NCI-H1105 (cell line): ENCODE measurements around the gene RCN1.
"Not testable (repeated sequence)": the region's sequence is repeated elsewhere in the genome, so short reads cannot be mapped to it uniquely, and the experiment has no call there.

Experiments used
- DNase-seq: peaks from one replicate; lab custom pipeline; 2025; lab: John Stamatoyannopoulos, UW

Gene RCN1

GRCh38 chr11:32113200-32113919 lies 22.5 kb downstream of the RCN1 start:
- DNase-seq = no peak

- no peak for DNase-seq
Observed at GRCh38 chr11:32113920-32114203, 23.0 kb downstream of the RCN1 start.

GRCh38 chr11:32115446-32115845 lies 24.6 kb downstream of the RCN1 start:
- no peak for DNase-seq

- no peak for DNase-seq
Observed at GRCh38 chr11:32116668-32117067, 25.8 kb downstream of the RCN1 start.

DNA sequence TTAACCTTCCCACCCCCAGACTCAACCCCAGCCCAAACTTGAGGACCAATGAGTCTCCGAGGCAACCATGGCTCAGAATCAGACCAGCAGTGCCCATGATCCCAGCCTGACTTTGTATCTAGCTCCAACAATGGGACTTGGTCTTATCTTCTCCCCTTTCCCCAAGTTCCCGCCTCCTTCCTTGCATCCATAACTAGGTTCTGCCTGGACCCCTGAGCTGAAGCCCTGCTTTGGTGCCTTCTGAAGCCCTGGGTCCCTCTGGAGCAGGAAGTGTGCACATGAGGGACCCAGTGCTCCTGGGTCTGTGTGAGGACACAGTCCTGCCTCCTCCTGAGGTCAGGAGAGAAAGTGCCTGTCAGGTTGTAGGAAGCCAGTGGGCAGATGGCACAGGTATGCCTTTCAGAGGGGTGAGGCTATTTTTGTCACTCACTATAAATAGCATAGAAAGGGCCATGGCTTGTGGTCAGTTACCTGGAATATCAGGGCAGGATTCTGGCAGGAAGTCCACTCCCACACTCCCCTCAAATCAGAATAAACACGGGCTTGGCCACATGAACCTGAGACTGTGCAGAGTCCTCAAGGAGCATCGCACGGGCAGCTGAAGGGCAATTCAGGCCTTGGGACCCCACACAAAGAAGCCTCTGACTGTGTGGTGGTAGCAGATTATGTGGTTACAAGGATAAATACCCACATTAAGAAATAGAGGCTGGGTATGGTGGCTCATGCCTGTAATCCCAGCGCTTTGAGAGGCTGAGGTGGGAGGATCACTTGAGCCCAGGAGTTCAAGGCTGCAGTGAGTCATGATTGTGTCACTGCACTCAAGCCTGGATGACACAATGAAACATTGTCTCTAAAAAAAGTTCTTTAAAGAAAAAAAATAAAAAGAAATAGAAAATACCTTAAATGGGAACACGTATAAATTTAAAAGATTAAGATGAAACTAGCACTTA lies 27.4 kb downstream of the RCN1 start:
- DNase-seq = no peak

DNA sequence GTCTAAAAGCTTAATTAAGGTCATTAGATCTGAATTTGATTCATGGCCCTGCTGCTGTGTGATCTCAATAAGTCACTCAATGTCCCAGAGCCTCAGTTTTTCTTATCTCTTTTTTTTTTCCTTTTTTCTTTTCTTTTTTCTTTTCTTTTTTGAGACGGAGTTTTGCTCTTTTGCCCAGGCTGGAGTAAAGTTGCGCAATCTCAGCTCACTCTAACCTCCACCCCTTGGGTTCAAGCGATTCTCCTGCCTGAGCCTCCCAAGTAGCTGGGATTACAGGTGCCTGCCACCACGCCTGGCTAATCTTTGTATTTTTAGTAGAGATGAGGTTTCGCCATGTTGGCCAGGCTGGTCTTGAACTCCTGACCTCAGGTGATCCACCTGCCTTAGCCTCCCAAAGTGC lies 28.3 kb downstream of the RCN1 start:
- not testable (repeated sequence) for DNase-seq

DNA sequence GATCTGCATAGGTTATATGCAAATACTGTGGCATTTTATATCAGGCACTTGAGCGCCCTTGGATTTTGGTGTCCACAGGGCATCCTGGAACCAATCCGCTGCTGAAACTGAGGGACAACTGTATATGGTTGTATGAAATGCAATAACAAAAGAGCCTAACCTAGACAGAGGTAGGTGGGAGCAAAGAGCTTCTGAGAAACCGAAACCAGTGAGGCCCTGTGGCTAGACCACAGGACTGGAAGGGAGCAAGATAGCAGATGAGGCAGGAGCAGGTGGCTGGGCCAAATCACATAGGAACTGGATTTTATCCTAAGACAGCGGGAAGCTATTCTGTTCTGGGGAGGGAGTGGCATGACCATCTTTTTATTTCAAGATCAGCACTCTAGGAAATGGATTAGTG lies 30.1 kb downstream of the RCN1 start:
- DNase-seq = no peak

GRCh38 chr11:32122200-32122599 lies 31.3 kb downstream of the RCN1 start:
- no peak for DNase-seq

- no peak for DNase-seq
Observed at GRCh38 chr11:32131321-32131720, 40.4 kb downstream of the RCN1 start.

DNA sequence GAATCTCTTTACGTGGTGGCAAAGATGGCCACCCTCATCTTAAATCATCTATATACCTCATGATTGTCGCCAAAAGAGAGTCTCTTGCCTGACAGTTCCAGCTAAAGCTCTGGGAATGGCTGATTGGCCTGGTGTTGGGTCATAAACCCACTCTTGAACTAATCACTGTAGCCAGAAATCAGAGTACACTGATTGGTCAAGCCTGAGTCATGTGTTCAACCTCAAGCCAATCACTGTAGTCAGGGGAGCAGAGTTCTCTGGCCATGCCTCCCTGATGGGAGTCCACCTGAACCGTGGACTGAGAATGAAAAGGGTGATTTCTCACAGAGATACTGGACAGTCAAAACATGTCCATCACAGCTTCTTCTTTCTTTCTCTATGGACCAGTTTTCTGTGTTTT lies 45.8 kb downstream of the RCN1 start:
- DNase-seq = no peak

DNA sequence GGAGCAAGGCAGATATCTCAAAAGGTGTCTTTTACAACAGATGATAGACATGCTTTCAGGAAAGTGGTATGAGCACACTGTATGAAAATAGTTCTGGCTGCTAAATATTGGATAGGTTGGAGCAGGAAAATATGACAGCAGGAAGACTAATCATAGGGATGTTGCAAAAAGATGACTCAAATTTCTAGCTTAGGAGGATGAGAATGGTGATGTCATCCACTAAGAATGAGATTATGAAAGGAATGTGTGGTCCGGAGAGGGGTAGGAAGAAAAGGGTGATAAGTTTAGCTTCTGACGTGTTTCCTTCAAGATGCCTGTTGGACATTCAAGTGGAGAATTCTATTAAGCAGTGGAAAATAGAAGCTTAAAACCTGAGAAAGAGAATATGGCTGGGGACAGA lies 46.4 kb downstream of the RCN1 start:
- no peak for DNase-seq

DNA sequence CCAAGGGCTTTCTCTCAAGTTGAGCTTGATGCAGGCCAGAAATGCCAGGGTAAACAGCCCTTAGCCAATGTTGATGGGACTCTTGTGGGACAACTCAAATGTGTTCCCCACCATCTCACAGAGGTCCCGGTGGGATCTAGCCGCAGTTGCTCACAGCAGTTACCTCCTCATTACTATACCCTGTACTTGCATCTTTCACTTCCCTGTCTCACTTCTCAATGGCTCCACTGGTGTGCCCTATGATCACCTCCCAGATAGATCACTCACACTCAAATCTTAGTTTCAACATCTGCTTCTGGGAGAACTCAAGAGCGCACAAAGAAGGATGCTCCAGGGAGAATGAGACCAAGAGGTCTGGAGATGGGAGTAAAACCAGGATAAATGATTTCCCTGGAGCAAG lies 47.0 kb downstream of the RCN1 start:
- DNase-seq = no peak

DNA sequence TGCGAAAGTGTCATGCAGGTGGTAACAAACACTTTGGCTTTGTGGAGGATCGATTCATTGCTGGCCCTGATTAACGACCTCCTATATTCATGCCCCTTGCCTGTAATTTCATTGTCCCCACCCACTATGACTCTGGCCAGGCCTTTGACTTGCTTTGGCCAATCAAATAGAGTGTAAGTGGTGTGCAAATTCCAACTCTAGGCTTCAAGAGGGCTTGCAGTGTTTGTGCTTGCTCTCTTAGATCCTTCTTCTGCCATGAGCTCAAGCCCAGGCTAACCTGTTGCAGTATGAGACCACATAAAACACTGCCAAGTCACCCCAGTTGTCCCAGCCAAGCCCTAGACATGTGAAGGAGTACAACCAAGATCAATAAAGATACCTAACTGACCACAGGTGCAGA lies 48.0 kb downstream of the RCN1 start:
- no peak for DNase-seq

GRCh38 chr11:32139896-32140520 lies 49.1 kb downstream of the RCN1 start:
- DNase-seq = no peak

GRCh38 chr11:32141745-32142546 lies 51.1 kb downstream of the RCN1 start:
- DNase-seq = no peak

- DNase-seq = no peak
Observed at GRCh38 chr11:32143378-32143777, 52.5 kb downstream of the RCN1 start.

GRCh38 chr11:32145282-32145681 lies 54.4 kb downstream of the RCN1 start:
- DNase-seq = no peak

DNA sequence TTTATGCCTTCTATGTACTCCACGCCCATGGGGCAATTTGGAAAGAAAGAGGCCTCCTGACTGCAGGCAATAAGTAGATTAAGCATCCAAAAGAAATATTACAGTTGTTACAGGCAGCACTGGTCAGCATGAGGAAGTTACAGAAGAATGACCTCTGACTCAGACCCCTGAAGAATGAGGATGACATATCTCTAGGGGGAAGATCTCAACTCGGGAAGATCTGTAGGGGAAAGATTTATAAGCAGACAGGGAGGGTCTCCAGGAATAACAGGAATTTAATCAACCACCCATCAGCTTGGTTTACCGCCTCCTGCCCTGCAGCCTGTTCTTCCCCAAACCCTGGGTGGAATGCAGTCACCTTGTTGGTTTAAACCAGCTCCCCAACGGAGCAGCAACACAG lies 58.0 kb downstream of the RCN1 start:
- DNase-seq = no peak

- no peak for DNase-seq
Observed at GRCh38 chr11:32149748-32150147, 58.9 kb downstream of the RCN1 start.

DNA sequence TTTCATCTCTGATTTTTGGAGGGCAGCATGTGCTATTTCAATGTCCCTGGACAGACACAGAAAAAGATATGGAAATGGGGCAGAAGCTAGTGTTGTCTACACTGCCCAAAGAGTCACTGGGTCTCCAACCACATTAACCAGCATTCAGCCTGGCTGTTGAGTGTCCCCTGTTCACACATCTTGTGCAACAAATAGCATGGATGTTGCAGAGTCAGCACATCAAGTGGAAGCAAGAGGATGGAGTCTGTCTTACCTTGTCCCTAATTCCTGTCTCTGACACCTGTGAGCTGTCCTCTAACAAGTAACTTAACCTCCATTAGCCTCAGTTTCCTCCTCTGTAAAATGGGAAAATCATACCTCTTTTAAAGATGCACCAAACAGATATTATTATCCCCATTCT lies 60.2 kb downstream of the RCN1 start:
- no peak for DNase-seq

DNA sequence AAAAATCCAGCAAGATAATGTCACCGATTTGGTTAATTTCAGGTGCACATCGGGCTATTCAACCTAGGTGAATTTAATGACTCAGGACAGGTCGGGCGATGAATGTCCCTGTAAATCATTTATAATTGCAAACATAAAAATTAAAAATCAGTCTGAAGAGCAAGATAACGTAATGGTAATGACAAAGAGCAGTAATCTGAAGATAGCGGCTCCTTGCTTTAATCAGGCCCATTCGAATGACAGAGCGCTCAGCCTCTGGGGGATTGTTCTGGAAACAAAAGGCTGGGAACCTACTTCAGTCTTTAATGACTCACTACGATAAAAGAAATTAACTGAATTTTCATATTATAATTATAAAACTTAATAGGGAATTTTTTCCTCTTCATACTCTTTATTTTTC lies 61.3 kb downstream of the RCN1 start:
- peak; percentile 26 for DNase-seq

DNA sequence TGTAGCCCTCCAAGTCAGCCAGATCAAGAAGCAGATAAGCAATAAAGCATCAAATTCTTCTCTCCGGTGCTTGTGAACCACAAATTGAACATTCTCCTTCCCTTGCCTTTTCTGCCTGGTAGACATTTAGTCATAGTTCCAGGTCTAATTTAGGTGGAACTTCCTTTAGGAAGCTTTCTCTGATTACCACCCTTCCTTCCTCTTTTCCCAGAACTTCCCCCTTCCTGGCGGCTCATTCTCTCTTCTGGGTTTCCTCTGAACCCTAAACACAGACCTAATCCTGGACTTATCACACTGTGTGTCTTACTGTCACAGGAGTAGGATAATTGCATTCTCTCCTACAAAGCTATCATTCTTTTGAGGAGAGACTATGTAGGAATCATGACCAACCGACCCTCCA lies 61.9 kb downstream of the RCN1 start:
- DNase-seq = no peak
